Panc1 (cell line): ENCODE results near the gene LEMD2. TPM values are rescaled to one million over a fixed set of nuclear protein-coding genes. Genes with fewer than 3 reads are reported as not detected.

Experiments used
- ATAC-seq: fragments of 200-7000 bp; cut with Tn5 transposase; 2 replicates; pipeline ENCODE4 v1.9.1; 2020; ENCODE audit warnings: mild to moderate bottlenecking, moderate library complexity
- BruUV-seq: library from RNA; stranded (reverse); fragments of 400-500 nt; replicated peaks from 2 replicates; lab custom pipeline; 2021; lab: Mats Ljungman, UMichigan
- CTCF ChIA-PET: fragments of 300-600 bp; sonication (Branson Sonifier 250); formaldehyde crosslinking; loops from one replicate; lab custom pipeline; 2022; ENCODE audit warnings: antibody characterized with exemption; lab: Charles Lee
- POLR2A ChIA-PET: fragments of 300-600 bp; sonication (Branson Sonifier 250); formaldehyde crosslinking; loops from one replicate; lab custom pipeline; 2022; ENCODE audit warnings: antibody characterized with exemption; lab: Charles Lee
- DNase-seq: peaks from one replicate; pipeline ENCODE4 v3.0.0-alpha.2; 2010; ENCODE audit warnings: low read depth, low spot score
- H3K27ac ChIP-seq: 2 replicates; pipeline ENCODE4 v1.5.1; 2011; ENCODE audit warnings: mild to moderate bottlenecking, low read length, inconsistent platforms
- H3K27me3 ChIP-seq: fragments of 200-500 bp; sonication (Bioruptor generic); 2 replicates; pipeline ENCODE4 v1.6.0; 2014; ENCODE audit warnings: low read length, inconsistent platforms; ENCODE audit not compliant: control insufficient read depth, insufficient read depth
- H3K36me3 ChIP-seq: fragments of 200-500 bp; sonication (Bioruptor generic); 2 replicates; pipeline ENCODE4 v1.5.1; 2014; ENCODE audit warnings: inconsistent platforms, mild to moderate bottlenecking, low read length, moderate library complexity; ENCODE audit not compliant: control insufficient read depth, insufficient read depth
- H3K4me1 ChIP-seq: 2 replicates; pipeline ENCODE4 v1.5.1; 2011; ENCODE audit warnings: inconsistent platforms, mild to moderate bottlenecking, low read length, moderate library complexity; ENCODE audit not compliant: control insufficient read depth, insufficient read depth
- H3K4me3 ChIP-seq, 2 experiments: 2 replicates each; pipeline ENCODE4 v1.5.1; 2011 to 2012; ENCODE audit warnings: low read depth in 2 of 2, low read length in 2 of 2, mild to moderate bottlenecking in 2 of 2, inconsistent platforms in 1 of 2, moderate library complexity in 1 of 2
- H3K9me3 ChIP-seq: fragments of 200-500 bp; sonication (Bioruptor generic); 2 replicates; pipeline ENCODE4 v1.5.1; 2014; ENCODE audit warnings: low read depth, mild to moderate bottlenecking, inconsistent platforms, low read length, moderate library complexity; ENCODE audit not compliant: control insufficient read depth, insufficient read depth
- CTCF ChIP-seq: fragments of 450-650 bp; IDR thresholded peaks from 2 replicates; pipeline ENCODE4 v1.5.1; 2017; ENCODE audit warnings: mild to moderate bottlenecking
- POLR2AphosphoS5 ChIP-seq: IDR thresholded peaks from 2 replicates; pipeline ENCODE4 v1.6.1; 2012; ENCODE audit warnings: mild to moderate bottlenecking, low read depth, low read length, moderate library complexity
- REST ChIP-seq, 2 experiments: IDR thresholded peaks; 2 replicates each; pipeline ENCODE4 v1.6.1; 2011 to 2012; ENCODE audit warnings: low read depth in 2 of 2, control low read depth in 1 of 2, low read length in 1 of 2, mild to moderate bottlenecking in 1 of 2, moderate library complexity in 1 of 2; ENCODE audit not compliant: insufficient read depth in 1 of 2
- SIN3A ChIP-seq: IDR thresholded peaks from 2 replicates; pipeline ENCODE4 v1.6.1; 2012; ENCODE audit warnings: low read depth, mild to moderate bottlenecking, low read length, moderate library complexity, borderline replicate concordance; ENCODE audit not compliant: insufficient read depth
- TCF7L2 ChIP-seq: IDR thresholded peaks from 2 replicates; pipeline ENCODE4 v1.6.1; 2011; ENCODE audit warnings: mild to moderate bottlenecking, low read depth, low read length, inconsistent platforms
- in situ Hi-C: cut with HindIII; loops from 2 replicates; pipeline ENCODE4 v1.10.0; 2016; ENCODE audit warnings: low sequenced_read_pairs, low pct_unique_long_range_greater_than_20kb
- intact Hi-C: fragments of 100-400 bp; cut with micrococcal nuclease; formaldehyde crosslinking; loops from one replicate; pipeline ENCODE4 v1.10.0; 2022; ENCODE audit not compliant: unreplicated experiment
- total RNA-seq: library from RNA; stranded (reverse); gene quantifications from one replicate; pipeline ENCODE4 v1.2.1, GENCODE V29; 2021; ENCODE audit not compliant: unreplicated experiment

LEMD2 gene
- total RNA-seq, 1 experiment from 2014 or later, result 89.8 TPM

- in situ Hi-C loops, result no loop called here
- no peaks in the 10 kb centered on the region for H3K9me3 ChIP-seq
- DNase-seq (no peak), ATAC-seq (peak; percentile 78)
- CTCF ChIA-PET, result no interaction called here
- no TSS peak for BruUV-seq
- no peaks in the 10 kb centered on the region for H3K36me3 ChIP-seq
- no peaks in the 10 kb centered on the region for H3K27me3 ChIP-seq
- POLR2A ChIA-PET, result no interaction called here
- peaks cover 13% of the 10 kb centered on the region for H3K4me1 ChIP-seq
- no peak overlapping the region for H3K4me3 ChIP-seq
- intact Hi-C loops, result no loop called here
- H3K27ac ChIP-seq, result no peak overlapping the region
- TF ChIP-seq REST (IDR thresholded peaks at IDR 0.05; ENCODE audit: insufficient read depth in 1 of 2, low read depth in 2 of 2, low read length in 1 of 2), result no peak
- no peak for TF ChIP-seq SIN3A
- TF ChIP-seq CTCF, result no peak; the same call in 1 of the 2 replicates
- no peak for TF ChIP-seq TCF7L2
- TF ChIP-seq POLR2AphosphoS5, result no peak
Measured at GRCh38 chr6:33822575-33823395, 33.9 kb upstream of the LEMD2 start.

- Histone ChIP-seq H3K4me1 (0 out of 2 replicates have a peak, but pooled peaks cover 3% of the 10 kb centered on the region), H3K27me3 (no peaks in the 10 kb centered on the region), H3K9me3 (no peaks in the 10 kb centered on the region), H3K4me3 (no peak overlapping the region), H3K36me3 (no peaks in the 10 kb centered on the region), H3K27ac (no peak overlapping the region)
- DNase-seq, result no peak
- ChIA-PET CTCF (no interaction called here), POLR2A (no interaction called here)
- in situ Hi-C loops, result no loop called here
- ATAC-seq, result no peak
- TF ChIP-seq CTCF, result no peak
- no peak for TF ChIP-seq POLR2AphosphoS5
- no peak for TF ChIP-seq TCF7L2
- no peak for TF ChIP-seq SIN3A
- no TSS peak for BruUV-seq
- intact Hi-C loops, result no loop called here
Measured at GRCh38 chr6:33820784-33821520, 32.0 kb upstream of the LEMD2 start.
